Activated T-cell treated with anti-CD3 and anti-CD28 coated beads, Interleukin-2, amount 50 U/mL, for 72 hours (primary cell): ENCODE data around the gene JMJD8. TPM values are rescaled to one million over a fixed set of nuclear protein-coding genes. Genes with fewer than 3 reads are reported as not detected.
A peak's percentile ranks its signal among the peaks of the same experiment; 100 is the strongest.
"Not testable (repeated sequence)": the region's sequence is repeated elsewhere in the genome, so short reads cannot be mapped to it uniquely, and the experiment has no call there.

ENCODE experiments used
- ATAC-seq, 2 donors: fragments of 150-1000 bp; cut with Tn5 transposase; replicated peaks in 1 of 2; 2 replicates each; pipeline ENCODE4 v1.10.0; 2021; ENCODE audit warnings: moderate library complexity in 2 of 2, mild to moderate bottlenecking in 1 of 2
- DNase-seq, 2 donors: peaks; one replicate each; pipeline ENCODE4 v3.0.0; 2021 to 2022; ENCODE audit warnings: mixed read lengths in 1 of 2
- H3K27ac Mint-ChIP-seq: one replicate; pipeline ENCODE4 v1.8.0; 2022; ENCODE audit warnings: mild to moderate bottlenecking, moderate library complexity, mixed read lengths
- H3K27me3 Mint-ChIP-seq: one replicate; pipeline ENCODE4 v1.8.0; 2022; ENCODE audit warnings: low read depth, mixed read lengths
- H3K36me3 Mint-ChIP-seq, 2 donors: one replicate each; pipeline ENCODE4 v1.8.0; 2022; ENCODE audit warnings: mixed read lengths in 2 of 2, mild to moderate bottlenecking in 1 of 2; ENCODE audit not compliant: insufficient read depth in 2 of 2
- H3K4me1 Mint-ChIP-seq: one replicate; pipeline ENCODE4 v1.8.0; 2022; ENCODE audit warnings: low read depth, mixed read lengths
- H3K4me3 Mint-ChIP-seq, 2 donors: one replicate each; pipeline ENCODE4 v1.8.0; 2022; ENCODE audit warnings: mild to moderate bottlenecking in 2 of 2, mixed read lengths in 2 of 2, moderate library complexity in 2 of 2
- H3K9me3 Mint-ChIP-seq, 2 donors: one replicate each; pipeline ENCODE4 v1.8.0; 2022; ENCODE audit warnings: mixed read lengths in 2 of 2
- total RNA-seq, 2 donors: library from RNA; stranded (reverse); gene quantifications; one replicate each; pipeline ENCODE4 v1.2.3, GENCODE V29; 2022

JMJD8 gene
- total RNA-seq, 2 donors from 2014 or later: 15.7 to 20.7 TPM

- peaks cover 29% of the 10 kb centered on the region for H3K4me1 Mint-ChIP-seq
Measured at GRCh38 chr16:719815-720446, 35.8 kb upstream of the JMJD8 start.

DNA sequence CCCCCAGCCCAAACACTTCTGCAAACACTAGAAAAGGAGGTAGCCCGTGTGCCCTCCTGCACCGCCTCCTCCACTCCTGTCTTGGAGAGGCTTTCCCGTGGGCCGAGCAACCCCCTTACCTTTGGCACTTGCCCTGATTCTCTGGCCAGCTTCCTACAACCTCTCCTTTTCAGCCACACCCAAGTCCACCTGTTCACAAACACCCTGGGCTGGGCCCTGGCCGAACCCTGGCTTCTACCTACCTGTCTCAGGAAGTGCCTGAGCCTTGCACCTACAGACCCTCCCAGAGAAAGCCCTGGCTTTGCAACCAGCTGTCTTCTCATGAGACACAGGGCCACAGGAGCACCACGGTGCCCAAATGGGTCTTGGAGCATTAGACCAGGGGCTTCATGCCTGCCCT lies 34.8 kb upstream of the JMJD8 start:
- no peak for DNase-seq
- no peaks in the 10 kb centered on the region for H3K27me3 Mint-ChIP-seq
- no peaks in the 10 kb centered on the region for H3K36me3 Mint-ChIP-seq
- no peak for ATAC-seq
- peaks cover 29% of the 10 kb centered on the region for H3K4me1 Mint-ChIP-seq
- no peaks in the 10 kb centered on the region for H3K9me3 Mint-ChIP-seq
- H3K4me3 Mint-ChIP-seq: peak overlapping the region; percentile 87 to 91
- no peak overlapping the region for H3K27ac Mint-ChIP-seq

More at GRCh38 chr16:719815-720446, 35.8 kb upstream of the JMJD8 start:
- DNase-seq: no peak
- no peak for ATAC-seq
- H3K4me3 Mint-ChIP-seq: peak overlapping the region; percentile 87 to 91
- H3K27me3 Mint-ChIP-seq: no peaks in the 10 kb centered on the region
- no peak overlapping the region for H3K27ac Mint-ChIP-seq
- no peaks in the 10 kb centered on the region for H3K9me3 Mint-ChIP-seq
- H3K36me3 Mint-ChIP-seq: no peaks in the 10 kb centered on the region

DNA sequence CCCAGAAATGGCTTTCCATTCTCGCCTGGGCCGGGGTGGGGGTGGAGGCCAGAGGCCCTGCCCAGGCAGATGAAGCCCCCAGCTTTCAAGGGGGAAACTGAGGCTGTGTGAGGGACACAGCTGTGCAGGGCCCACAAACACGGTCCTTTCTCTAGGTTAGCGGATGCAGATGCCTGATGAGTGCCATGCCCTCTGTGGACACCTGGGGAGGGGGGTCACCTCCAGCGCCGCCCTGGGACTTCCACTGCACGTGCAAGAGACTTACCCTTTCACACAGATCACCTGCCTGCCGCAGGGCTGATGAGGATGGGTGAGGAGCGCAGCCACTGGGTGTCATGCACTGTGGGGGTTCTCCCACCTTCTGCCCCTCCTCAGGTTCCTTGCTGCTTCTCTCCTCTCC lies 34.3 kb upstream of the JMJD8 start:
- H3K27ac Mint-ChIP-seq: no peak overlapping the region
- H3K4me3 Mint-ChIP-seq: no peak overlapping the region
- H3K36me3 Mint-ChIP-seq: no peaks in the 10 kb centered on the region
- H3K9me3 Mint-ChIP-seq: no peaks in the 10 kb centered on the region
- no peaks in the 10 kb centered on the region for H3K27me3 Mint-ChIP-seq
- ATAC-seq (no peak), DNase-seq (no peak)
- peaks cover 29% of the 10 kb centered on the region for H3K4me1 Mint-ChIP-seq

DNA sequence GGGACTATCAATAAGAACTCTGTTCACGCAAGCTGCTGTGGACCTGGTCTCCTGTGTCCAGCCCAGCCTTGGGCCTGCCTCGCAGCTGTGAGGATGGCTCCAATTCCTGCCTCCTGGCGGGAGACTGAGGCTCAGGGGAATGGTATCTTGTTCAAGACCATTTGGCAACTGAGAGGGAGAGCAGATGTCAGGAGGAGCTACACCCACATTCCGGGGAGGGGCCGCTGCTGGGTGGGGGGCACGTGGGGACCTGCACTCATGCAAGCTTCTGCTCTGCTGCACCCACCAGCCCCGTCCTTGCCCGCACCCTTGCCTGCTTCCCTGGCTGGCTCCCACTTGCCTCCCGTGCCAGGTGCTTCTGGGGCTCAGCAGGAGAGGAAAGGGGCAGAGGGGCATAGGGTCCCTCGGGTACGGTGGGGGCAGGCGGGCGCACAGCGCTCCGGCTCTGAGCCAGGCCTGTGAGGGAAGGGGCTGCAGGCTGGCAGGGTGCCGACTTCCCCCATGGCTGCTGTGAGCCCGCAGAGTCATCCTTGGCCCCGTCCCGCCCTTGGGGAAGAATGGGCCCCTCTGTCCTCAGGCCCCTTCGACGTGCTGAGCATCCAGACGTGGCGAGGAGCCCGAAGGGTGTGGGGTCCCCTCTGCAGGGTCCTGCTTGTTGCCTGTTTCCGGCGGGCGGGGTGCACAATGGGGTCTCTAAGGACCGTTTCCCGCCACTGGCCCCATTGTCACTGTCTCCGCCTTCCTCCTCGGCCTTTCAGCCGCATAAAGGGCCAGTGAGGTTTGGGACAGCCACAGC lies 33.5 kb upstream of the JMJD8 start:
- no peak for ATAC-seq
- Mint-ChIP-seq H3K27me3 (peaks cover 4% of the 10 kb centered on the region), H3K9me3 (no peaks in the 10 kb centered on the region), H3K36me3 (no peaks in the 10 kb centered on the region), H3K4me1 (peaks cover 28% of the 10 kb centered on the region), H3K4me3 (no peak overlapping the region), H3K27ac (no peak overlapping the region)
- no peak for DNase-seq

DNA sequence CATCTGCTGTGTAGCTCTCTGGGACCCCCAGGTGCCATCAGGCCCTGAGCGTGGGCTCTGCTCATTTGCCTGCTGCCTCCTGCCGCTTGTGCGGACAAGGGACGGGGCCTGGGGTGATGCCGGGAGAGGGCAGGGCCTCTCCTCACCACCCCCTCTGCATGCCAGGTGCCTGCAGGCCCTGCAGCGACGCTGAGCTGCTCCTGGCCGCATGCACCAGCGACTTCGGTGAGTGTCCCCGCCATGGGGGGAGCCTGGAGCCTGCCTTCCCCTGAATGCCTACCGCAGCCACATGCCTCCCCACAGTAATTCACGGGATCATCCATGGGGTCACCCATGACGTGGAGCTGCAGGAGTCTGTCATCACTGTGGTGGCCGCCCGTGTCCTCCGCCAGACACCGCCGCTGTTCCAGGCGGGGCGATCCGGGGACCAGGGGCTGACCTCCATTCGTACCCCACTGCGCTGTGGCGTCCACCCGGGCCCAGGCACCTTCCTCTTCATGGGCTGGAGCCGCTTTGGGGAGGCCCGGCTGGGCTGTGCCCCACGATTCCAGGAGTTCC lies 32.7 kb upstream of the JMJD8 start:
- DNase-seq (no peak), ATAC-seq (no peak)
- Mint-ChIP-seq H3K36me3 (no peaks in the 10 kb centered on the region), H3K27ac (no peak overlapping the region), H3K9me3 (no peaks in the 10 kb centered on the region), H3K4me1 (peaks cover 28% of the 10 kb centered on the region), H3K4me3 (peak overlapping the region; percentile 17 to 70), H3K27me3 (peaks cover 7% of the 10 kb centered on the region)

GRCh38 chr16:716200-716568 lies 32.0 kb upstream of the JMJD8 start:
- H3K9me3 Mint-ChIP-seq: no peaks in the 10 kb centered on the region
- H3K4me1 Mint-ChIP-seq: peaks cover 28% of the 10 kb centered on the region
- H3K27ac Mint-ChIP-seq: no peak overlapping the region
- ATAC-seq (no peak), DNase-seq (no peak)
- H3K27me3 Mint-ChIP-seq: peaks cover 7% of the 10 kb centered on the region
- peak overlapping the region; percentile 65 to 70 for H3K4me3 Mint-ChIP-seq
- H3K36me3 Mint-ChIP-seq: no peaks in the 10 kb centered on the region

DNA sequence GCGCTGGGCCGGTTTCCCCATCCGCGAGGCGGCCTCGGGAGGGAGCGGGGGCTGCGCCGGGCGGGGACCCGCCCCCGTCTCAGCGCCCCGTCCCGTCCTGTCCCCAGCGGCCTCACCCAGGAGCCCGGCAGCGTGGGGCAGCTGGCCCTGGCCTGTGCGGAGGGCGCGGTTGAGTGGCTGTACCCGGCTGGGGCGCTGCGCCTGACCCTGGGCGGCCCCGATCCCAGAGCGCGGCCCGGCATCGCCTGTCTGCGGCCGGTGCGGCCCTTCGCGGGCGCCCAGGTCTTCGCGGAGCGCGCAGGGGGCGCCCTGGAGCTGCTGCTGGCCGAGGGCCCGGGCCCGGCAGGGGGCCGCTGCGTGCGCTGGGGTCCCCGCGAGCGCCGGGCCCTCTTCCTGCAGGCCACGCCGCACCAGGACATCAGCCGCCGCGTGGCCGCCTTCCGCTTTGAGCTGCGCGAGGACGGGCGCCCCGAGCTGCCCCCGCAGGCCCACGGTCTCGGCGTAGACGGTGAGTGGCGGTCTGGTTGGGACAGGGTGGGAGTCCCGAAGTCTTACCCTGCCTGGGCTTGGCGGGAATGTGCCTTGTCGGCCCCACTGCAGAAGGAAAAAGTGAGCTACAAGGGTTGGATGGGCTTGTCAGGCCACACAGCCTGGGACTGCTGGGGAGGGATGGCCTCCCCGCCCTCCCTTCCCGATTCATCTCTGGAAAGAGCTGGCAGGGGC lies 31.5 kb upstream of the JMJD8 start:
- Mint-ChIP-seq H3K4me1 (peaks cover 28% of the 10 kb centered on the region), H3K27me3 (peaks cover 7% of the 10 kb centered on the region), H3K4me3 (peak overlapping the region; percentile 58 to 70), H3K27ac (no peak overlapping the region), H3K9me3 (no peaks in the 10 kb centered on the region), H3K36me3 (no peaks in the 10 kb centered on the region)
- ATAC-seq (peak; percentile 23 to 28), DNase-seq (peak; percentile 42 to 45)

GRCh38 chr16:714558-715476 lies 30.7 kb upstream of the JMJD8 start, which contains the start of gene METRN:
METRN (plus strand) TSS chr16:715118; CDS start chr16:715290, 172 bp downstream.
- ATAC-seq: peak; percentile 86 to 87

GRCh38 chr16:714079-714478 lies 29.9 kb upstream of the JMJD8 start:
- Mint-ChIP-seq H3K4me1 (peaks cover 15% of the 10 kb centered on the region), H3K36me3 (no peaks in the 10 kb centered on the region), H3K27ac (no peak overlapping the region), H3K4me3 (peak overlapping the region in 1 of 2 donors; percentile 27), H3K27me3 (peaks cover 7% of the 10 kb centered on the region), H3K9me3 (no peaks in the 10 kb centered on the region)
- ATAC-seq: no peak
- no peak for DNase-seq

More at GRCh38 chr16:714558-715476, 30.7 kb upstream of the JMJD8 start, which contains the start of gene METRN:
- Mint-ChIP-seq H3K4me1 (peaks cover 23% of the 10 kb centered on the region), H3K9me3 (no peaks in the 10 kb centered on the region), H3K4me3 (peak within 1 kb of the TSS; percentile 58 to 70), H3K27me3 (peaks cover 7% of the 10 kb centered on the region), H3K36me3 (no peaks in the 10 kb centered on the region), H3K27ac (no peak within 1 kb of the TSS)
- DNase-seq: peak; percentile 94 to 96

DNA sequence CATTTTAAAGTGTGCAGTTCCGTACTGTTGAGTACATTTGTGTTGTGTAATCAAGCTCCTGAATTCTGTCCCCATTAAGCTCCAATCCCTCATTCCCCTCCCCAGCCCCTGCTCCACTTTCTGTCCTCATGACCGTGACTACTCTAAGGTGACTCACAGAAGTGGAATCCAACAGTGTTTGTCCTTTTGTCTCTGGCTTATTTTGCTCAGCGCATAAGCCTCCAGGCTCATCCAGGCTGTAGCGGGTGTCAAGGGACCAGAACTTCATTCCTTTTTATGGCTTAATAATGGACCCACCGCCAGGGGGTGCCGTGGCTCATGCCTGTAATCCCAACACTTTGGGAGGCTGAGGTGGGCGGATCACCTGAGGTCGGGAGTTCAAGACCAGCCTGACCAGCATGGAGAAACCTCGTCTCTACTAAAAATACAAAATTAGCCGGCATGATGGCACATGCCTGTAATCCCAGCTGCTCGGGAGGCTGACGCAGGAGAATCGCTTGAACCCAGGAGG lies 28.7 kb upstream of the JMJD8 start:
- H3K4me3 Mint-ChIP-seq, H3K9me3 Mint-ChIP-seq, H3K27ac Mint-ChIP-seq, H3K4me1 Mint-ChIP-seq, ATAC-seq, H3K36me3 Mint-ChIP-seq: not testable (repeated sequence)
- DNase-seq: peak; percentile 70 to 74
- H3K27me3 Mint-ChIP-seq: peaks cover 15% of the 10 kb centered on the region

- H3K4me3 Mint-ChIP-seq: no peak overlapping the region
- ATAC-seq: peak; percentile 63 to 67
Measured at GRCh38 chr16:711548-712320, 27.6 kb upstream of the JMJD8 start.

More at GRCh38 chr16:711548-712320, 27.6 kb upstream of the JMJD8 start:
- peak; percentile 86 to 90 for DNase-seq
- Mint-ChIP-seq H3K36me3 (no peaks in the 10 kb centered on the region), H3K4me1 (peaks cover 10% of the 10 kb centered on the region), H3K9me3 (no peaks in the 10 kb centered on the region), H3K27ac (no peak overlapping the region), H3K27me3 (peaks cover 26% of the 10 kb centered on the region)
